Keratinocyte (primary cell): ENCODE data around the gene PIP. TPM values are rescaled to one million over a fixed set of nuclear protein-coding genes. Genes with fewer than 3 reads are reported as not detected.

Source experiments
- DNase-seq: peaks from one replicate; pipeline ENCODE4 v3.0.0-alpha.2; 2011; ENCODE audit warnings: low read depth, missing footprints, low spot score
- FAIRE-seq: peaks from 2 replicates; lab custom pipeline; 2011; peaks lifted over from hg19 to GRCh38; lab: Jason Lieb, UNC
- H2AFZ ChIP-seq: 2 replicates; pipeline ENCODE4 v1.6.0; 2012; ENCODE audit warnings: low read length, control low read depth, inconsistent platforms; ENCODE audit not compliant: control insufficient read depth
- H3K27ac ChIP-seq: 2 replicates; pipeline ENCODE4 v1.5.1; 2011; ENCODE audit warnings: low read length; ENCODE audit not compliant: control insufficient read depth, insufficient read depth
- H3K27me3 ChIP-seq: 3 replicates; pipeline ENCODE4 v1.6.0; 2011; ENCODE audit warnings: low read length; ENCODE audit not compliant: control insufficient read depth, insufficient read depth; ENCODE audit errors: extremely low read depth
- H3K36me3 ChIP-seq, 2 experiments: 2 replicates in 1 of 2; 3 replicates in 1 of 2; pipeline ENCODE4 v1.5.1; 2011; ENCODE audit warnings: low read length in 2 of 2, mild to moderate bottlenecking in 1 of 2; ENCODE audit not compliant: control insufficient read depth in 2 of 2, insufficient read depth in 2 of 2; ENCODE audit errors: extremely low read depth in 1 of 2
- H3K4me1 ChIP-seq: 3 replicates; pipeline ENCODE4 v1.5.1; 2011; ENCODE audit warnings: low read length; ENCODE audit not compliant: control insufficient read depth, insufficient read depth; ENCODE audit errors: extremely low read depth
- H3K4me2 ChIP-seq: 3 replicates; pipeline ENCODE4 v1.6.0; 2011; ENCODE audit warnings: low read depth, low read length; ENCODE audit not compliant: control insufficient read depth, insufficient read depth; ENCODE audit errors: extremely low read depth
- H3K4me3 ChIP-seq, 3 experiments: fragments of 200-600 bp in 1 of 3; sonication (generic) in 1 of 3; 2 replicates in 2 of 3; 3 replicates in 1 of 3; pipeline ENCODE4 v1.5.1; 2011 to 2016; ENCODE audit warnings: low read length in 3 of 3, mild to moderate bottlenecking in 3 of 3, control low read depth in 2 of 3, inconsistent platforms in 1 of 3, low read depth in 1 of 3, mixed read lengths in 1 of 3, mixed run types in 1 of 3, moderate library complexity in 1 of 3; ENCODE audit not compliant: control insufficient read depth in 2 of 3, insufficient read depth in 2 of 3; ENCODE audit errors: extremely low read depth in 1 of 3
- H3K79me2 ChIP-seq: 2 replicates; pipeline ENCODE4 v1.6.0; 2012; ENCODE audit warnings: low read length; ENCODE audit not compliant: control insufficient read depth, insufficient read depth
- H3K9ac ChIP-seq: 3 replicates; pipeline ENCODE4 v1.6.0; 2011; ENCODE audit warnings: low read length; ENCODE audit not compliant: control insufficient read depth, insufficient read depth; ENCODE audit errors: extremely low read depth
- H3K9me1 ChIP-seq: 3 replicates; pipeline ENCODE4 v1.6.0; 2011; ENCODE audit warnings: low read length; ENCODE audit not compliant: control insufficient read depth, insufficient read depth; ENCODE audit errors: extremely low read depth
- H3K9me3 ChIP-seq: 2 replicates; pipeline ENCODE4 v1.5.1; 2012; ENCODE audit warnings: low read depth, low read length; ENCODE audit not compliant: control insufficient read depth
- H4K20me1 ChIP-seq: 3 replicates; pipeline ENCODE4 v1.6.0; 2011; ENCODE audit warnings: low read length; ENCODE audit not compliant: control insufficient read depth, insufficient read depth; ENCODE audit errors: extremely low read depth
- EZH2 ChIP-seq: IDR thresholded peaks from one replicate; pipeline ENCODE4 v1.6.1; 2012; ENCODE audit warnings: inconsistent platforms, mild to moderate bottlenecking, low read length, moderate library complexity
- dilution Hi-C: fragments of 300-500 bp; cut with MboI; formaldehyde crosslinking; loops from one replicate; pipeline ENCODE4 v1.7.0; 2020; ENCODE audit warnings: low sequenced_read_pairs; ENCODE audit not compliant: extremely low pct_ligation_motif_present
- polyA plus RNA-seq, 5 experiments: library from polyadenylated mRNA; depleted of rRNA in 3 of 5; stranded (reverse) in 3 of 5; stranded (forward) in 1 of 5; unstranded in 1 of 5; fragments of >200 nt; gene quantifications; 1 replicate in 1 of 5; 2 replicates in 3 of 5; 3 replicates in 1 of 5; pipeline versions ENCODE4 v1.2.1 to v1.2.3, GENCODE V29; 2011 to 2012; ENCODE audit warnings: missing spikeins in 2 of 5, low read depth in 1 of 5, low replicate concordance in 1 of 5
- TF ChIP-seq, protein P1 (sequence below), 3 experiments: IDR thresholded peaks in 1 of 3; conservative IDR thresholded peaks in 1 of 3; optimal IDR thresholded peaks in 1 of 3; 2 replicates in 2 of 3; 3 replicates in 1 of 3; pipeline versions ENCODE3 to v1.5.1; 2011; ENCODE audit warnings: low read length in 3 of 3, mild to moderate bottlenecking in 3 of 3, moderate library complexity in 2 of 3, control low read depth in 1 of 3, inconsistent platforms in 1 of 3; ENCODE audit not compliant: insufficient read depth in 2 of 3; ENCODE audit errors: extremely low read depth in 1 of 3

The PIP gene
- polyA plus RNA-seq, 1 donor (not counting 4 experiments of a cell fraction or from before 2014, with no cell fraction given): not detected

DNA sequence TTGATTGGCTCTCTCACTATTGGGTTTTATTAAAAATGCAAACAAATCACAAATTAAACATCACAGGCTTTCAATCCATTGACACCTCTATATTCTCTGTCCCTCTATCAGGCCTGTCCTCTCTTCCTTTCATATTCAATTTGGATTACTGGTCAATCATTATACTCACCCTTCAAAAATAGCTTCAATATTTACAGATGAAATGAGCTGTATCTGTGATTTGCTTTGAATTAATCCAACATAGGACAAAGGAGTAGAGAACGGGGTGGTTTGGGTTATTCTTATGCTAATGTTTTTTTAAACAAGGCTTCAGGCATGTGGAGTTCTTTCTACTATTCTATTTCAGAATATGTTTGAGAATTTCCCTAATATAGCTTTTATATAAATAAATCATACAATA lies 53.7 kb downstream of the PIP start:
- H2AFZ ChIP-seq: no peak overlapping the region
- no peaks in the 10 kb centered on the region for H3K36me3 ChIP-seq
- H3K4me1 ChIP-seq: no peaks in the 10 kb centered on the region
- H3K27ac ChIP-seq: no peak overlapping the region
- no peaks in the 10 kb centered on the region for H3K27me3 ChIP-seq
- no peak overlapping the region for H3K9ac ChIP-seq
- dilution Hi-C loops: no loop called here
- no peaks in the 10 kb centered on the region for H3K79me2 ChIP-seq
- no peaks in the 10 kb centered on the region for H3K9me1 ChIP-seq
- H4K20me1 ChIP-seq: no peaks in the 10 kb centered on the region
- H3K4me2 ChIP-seq: no peak overlapping the region
- DNase-seq (no peak), FAIRE-seq (no peak)
- no peaks in the 10 kb centered on the region for H3K9me3 ChIP-seq
- H3K4me3 ChIP-seq: no peak overlapping the region
- TF ChIP-seq EZH2: no peak
- TF ChIP-seq, protein P1, sequence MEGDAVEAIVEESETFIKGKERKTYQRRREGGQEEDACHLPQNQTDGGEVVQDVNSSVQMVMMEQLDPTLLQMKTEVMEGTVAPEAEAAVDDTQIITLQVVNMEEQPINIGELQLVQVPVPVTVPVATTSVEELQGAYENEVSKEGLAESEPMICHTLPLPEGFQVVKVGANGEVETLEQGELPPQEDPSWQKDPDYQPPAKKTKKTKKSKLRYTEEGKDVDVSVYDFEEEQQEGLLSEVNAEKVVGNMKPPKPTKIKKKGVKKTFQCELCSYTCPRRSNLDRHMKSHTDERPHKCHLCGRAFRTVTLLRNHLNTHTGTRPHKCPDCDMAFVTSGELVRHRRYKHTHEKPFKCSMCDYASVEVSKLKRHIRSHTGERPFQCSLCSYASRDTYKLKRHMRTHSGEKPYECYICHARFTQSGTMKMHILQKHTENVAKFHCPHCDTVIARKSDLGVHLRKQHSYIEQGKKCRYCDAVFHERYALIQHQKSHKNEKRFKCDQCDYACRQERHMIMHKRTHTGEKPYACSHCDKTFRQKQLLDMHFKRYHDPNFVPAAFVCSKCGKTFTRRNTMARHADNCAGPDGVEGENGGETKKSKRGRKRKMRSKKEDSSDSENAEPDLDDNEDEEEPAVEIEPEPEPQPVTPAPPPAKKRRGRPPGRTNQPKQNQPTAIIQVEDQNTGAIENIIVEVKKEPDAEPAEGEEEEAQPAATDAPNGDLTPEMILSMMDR (optimal IDR thresholded peaks at IDR 0.05 in 1 of 3, IDR thresholded peaks at IDR 0.05 in 1 of 3, conservative IDR thresholded peaks at IDR 0.05 in 1 of 3; ENCODE audit: extremely low read depth in 1 of 3, insufficient read depth in 2 of 3, low read length in 3 of 3): no peak

DNA sequence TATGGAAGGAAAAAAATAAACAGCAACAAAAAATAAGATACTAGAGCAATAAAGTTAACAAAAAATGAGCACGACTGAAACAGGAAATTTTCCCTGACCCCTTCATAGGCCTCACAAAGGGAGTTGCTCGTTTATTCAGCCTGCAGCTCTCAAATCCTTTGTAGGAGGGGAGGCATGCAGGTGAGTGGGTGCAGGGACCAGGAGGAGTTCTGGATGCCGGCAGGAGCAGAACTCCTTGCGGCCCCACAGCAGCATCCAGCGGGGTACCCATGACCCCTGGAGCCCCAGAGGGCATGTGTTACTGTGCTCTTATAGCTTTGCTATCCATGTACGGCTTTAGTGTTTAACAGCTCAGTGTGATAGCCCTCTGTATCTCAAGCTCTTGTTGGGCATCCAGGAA lies 57.1 kb downstream of the PIP start:
- no peaks in the 10 kb centered on the region for H3K9me3 ChIP-seq
- dilution Hi-C loops: no loop called here
- FAIRE-seq: no peak

More for the DNA sequence above, 57.1 kb downstream of the PIP start:
- no peak for TF ChIP-seq EZH2
- TF ChIP-seq, protein P1 (optimal IDR thresholded peaks at IDR 0.05 in 1 of 3, IDR thresholded peaks at IDR 0.05 in 1 of 3, conservative IDR thresholded peaks at IDR 0.05 in 1 of 3; ENCODE audit: extremely low read depth in 1 of 3, insufficient read depth in 2 of 3, low read length in 3 of 3): no peak
- no peak overlapping the region for H3K4me2 ChIP-seq
- no peak overlapping the region for H3K9ac ChIP-seq
- no peak overlapping the region for H2AFZ ChIP-seq
- no peaks in the 10 kb centered on the region for H3K79me2 ChIP-seq
- no peaks in the 10 kb centered on the region for H4K20me1 ChIP-seq
- no peaks in the 10 kb centered on the region for H3K9me1 ChIP-seq
- DNase-seq: no peak
- H3K36me3 ChIP-seq: no peaks in the 10 kb centered on the region
- no peaks in the 10 kb centered on the region for H3K4me1 ChIP-seq
- H3K27ac ChIP-seq: no peak overlapping the region
- no peak overlapping the region for H3K4me3 ChIP-seq
- no peaks in the 10 kb centered on the region for H3K27me3 ChIP-seq

Other genes starting within 250 kb of the PIP start
- 0.63 to 1.8 TPM (median 1.5 TPM) in 3 replicates for gene TRPV6, start 246.3 kb upstream of the PIP start, polyA plus RNA-seq
- gene TRPV5, start 198.3 kb upstream of the PIP start, polyA plus RNA-seq: not detected in 3 replicates
- gene LLCFC1, start 192.6 kb upstream of the PIP start, polyA plus RNA-seq: not detected in 3 replicates
- 0.09 TPM in 1 of 3 replicates, not detected in the others for gene KEL, start 169.7 kb upstream of the PIP start, polyA plus RNA-seq
- not detected in 3 replicates for gene OR9A2, start 104.9 kb upstream of the PIP start, polyA plus RNA-seq
- not detected in 3 replicates for gene OR6V1, start 79.7 kb upstream of the PIP start, polyA plus RNA-seq
- not detected in 3 replicates for gene TAS2R39, start 51.3 kb downstream of the PIP start, polyA plus RNA-seq
- gene TAS2R40, start 90.0 kb downstream of the PIP start, polyA plus RNA-seq: not detected in 3 replicates
- gene GSTK1, start 131.4 kb downstream of the PIP start, polyA plus RNA-seq: 133 to 171 TPM (median 157 TPM) in 3 replicates
- gene TMEM139, start 152.9 kb downstream of the PIP start, polyA plus RNA-seq: 20.9 to 25.1 TPM (median 22.3 TPM) in 3 replicates
- gene CASP2, start 156.3 kb downstream of the PIP start, polyA plus RNA-seq: 9.1 to 21.9 TPM (median 12.8 TPM) in 3 replicates
- 0.03 to 0.05 TPM in 2 of 3 replicates, not detected in the other for gene CLCN1, start 184.0 kb downstream of the PIP start, polyA plus RNA-seq
- gene FAM131B, start 230.6 kb downstream of the PIP start, polyA plus RNA-seq: 0.12 to 0.24 TPM (median 0.21 TPM) in 3 replicates
- gene ZYX, start 249.3 kb downstream of the PIP start, polyA plus RNA-seq: 17.6 to 77.8 TPM (median 22.5 TPM) in 3 replicates